ENCODE data around the gene TRIM67.

DNA sequence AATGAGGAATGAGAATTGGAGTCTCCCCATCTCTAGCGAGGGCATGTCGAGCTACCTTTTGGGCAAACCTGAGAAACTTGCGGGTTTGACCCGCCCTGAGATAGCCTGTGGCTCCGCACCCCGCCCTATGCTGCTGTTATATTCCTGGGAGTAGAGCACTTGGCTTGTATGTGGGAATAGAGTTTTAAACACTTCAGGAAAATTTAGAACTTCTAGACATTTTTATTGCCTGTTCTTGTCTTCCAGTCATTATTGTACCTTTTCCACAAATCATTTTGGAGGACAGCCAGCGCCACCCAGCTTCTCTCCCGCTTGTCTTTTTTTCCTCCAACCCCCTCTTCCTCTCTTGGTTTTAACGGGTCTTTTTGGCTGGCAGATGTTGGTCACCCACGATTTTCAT, 79.9 kb downstream of the TRIM67 start:
- TF ChIP-seq NFATC3 (IDR thresholded peaks at IDR 0.05), result no peak
- TF ChIP-seq ZKSCAN8 (CRISPR knock-in tag; IDR thresholded peaks at IDR 0.05), result no peak
- TF ChIP-seq FOXK2 (conservative IDR thresholded peaks at IDR 0.05 in 1 of 2, IDR thresholded peaks at IDR 0.05 in 1 of 2; ENCODE audit: low read depth in 2 of 2), result no peak
- no peak for TF ChIP-seq GATAD2B (IDR thresholded peaks at IDR 0.05; ENCODE audit: borderline replicate concordance)
- no peak for TF ChIP-seq CHD2 (IDR thresholded peaks at IDR 0.05; ENCODE audit: low read depth, low read length)
- no peak for TF ChIP-seq NCOA6 (IDR thresholded peaks at IDR 0.05)

All from K562 (cell line).